ENCODE results near the gene MSH6. TPM values are rescaled to one million over a fixed set of nuclear protein-coding genes. Genes with fewer than 3 reads are reported as not detected.

Gene MSH6
- total RNA-seq, 4 donors from 2014 or later, result 9.4 to 26.6 (median 16.3) TPM

DNA sequence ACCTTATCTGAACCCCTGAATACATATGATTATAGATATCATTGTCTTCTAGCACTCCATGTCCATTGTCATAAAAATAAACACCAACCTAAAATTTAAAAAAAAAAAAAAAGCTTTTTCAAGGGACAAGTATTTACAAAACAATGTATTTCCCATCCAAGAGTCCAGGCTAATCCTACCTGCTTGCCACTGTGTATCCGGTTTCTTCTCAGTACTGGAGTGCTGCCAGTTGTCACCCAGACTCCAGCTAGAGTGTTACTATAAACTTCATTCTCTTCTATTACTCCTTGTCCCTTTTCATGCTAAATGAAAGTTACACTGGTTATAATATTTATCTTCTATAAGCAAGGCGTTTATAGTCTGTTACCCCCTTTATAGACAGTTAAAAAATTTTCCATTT lies 35.8 kb downstream of the MSH6 start:
- no peaks in the 10 kb centered on the region for H3K9me3 ChIP-seq
- DNase-seq (peak in 1 of 2 donors; percentile 18), ATAC-seq (peak in 1 of 2 donors; percentile 64)
- intact Hi-C loops (cut with DNase I; ENCODE audit: low total_unique reads) (no loop called here), in situ Hi-C loops (cut with MboI; ENCODE audit: low sequenced_read_pairs in 4 of 4) (no loop called here)
- peak overlapping the region in 2 of 4 donors; percentile 12 to 41 for H3K27ac ChIP-seq
- H3K36me3 ChIP-seq, result peaks cover 0 to 76% of the 10 kb centered on the region in 2 donors
- H3K4me1 ChIP-seq, result peaks cover 0 to 10% of the 10 kb centered on the region in 2 donors
- TF ChIP-seq POLR2A (IDR thresholded peaks at IDR 0.05) (no peak), CTCF (IDR thresholded peaks at IDR 0.05 in 4 of 5, conservative IDR thresholded peaks at IDR 0.05 in 1 of 5) (no peak)
- H3K4me3 ChIP-seq, result no peak overlapping the region
- no peaks in the 10 kb centered on the region for H3K27me3 ChIP-seq

DNA sequence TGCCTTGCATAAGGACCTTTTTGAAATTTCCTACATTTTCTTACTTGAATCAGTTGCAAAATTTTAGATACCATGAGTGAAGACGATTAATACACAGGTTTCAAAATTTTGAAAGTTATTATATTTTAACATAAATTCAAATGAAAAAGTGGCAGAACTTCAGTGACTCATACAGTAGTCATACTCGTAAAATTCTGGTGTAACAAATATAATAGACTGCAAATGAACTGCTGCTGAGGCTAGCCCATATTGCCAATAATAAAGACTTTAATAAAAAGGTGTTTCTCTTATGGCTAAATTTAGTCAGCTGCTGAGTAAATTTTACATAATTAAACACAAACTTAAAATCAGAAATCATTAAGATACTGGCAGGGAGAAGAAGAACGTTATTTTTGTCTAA lies 36.9 kb downstream of the MSH6 start:
- no peak for ATAC-seq
- TF ChIP-seq CTCF (IDR thresholded peaks at IDR 0.05 in 4 of 5, conservative IDR thresholded peaks at IDR 0.05 in 1 of 5) (no peak), POLR2A (IDR thresholded peaks at IDR 0.05) (no peak)
- Histone ChIP-seq H3K36me3 (peaks cover 0 to 69% of the 10 kb centered on the region in 2 donors), H3K4me3 (no peak overlapping the region), H3K9me3 (no peaks in the 10 kb centered on the region), H3K27ac (no peak overlapping the region), H3K4me1 (peaks cover 0 to 10% of the 10 kb centered on the region in 2 donors), H3K27me3 (no peaks in the 10 kb centered on the region)
- no peak for DNase-seq
- in situ Hi-C loops (cut with MboI; ENCODE audit: low sequenced_read_pairs in 4 of 4), result no loop called here
- intact Hi-C loops (cut with DNase I; ENCODE audit: low total_unique reads), result no loop called here

- DNase-seq, result no peak
- no peaks in the 10 kb centered on the region for H3K27me3 ChIP-seq
- H3K4me3 ChIP-seq, result no peak overlapping the region
- in situ Hi-C loops (cut with MboI; ENCODE audit: low sequenced_read_pairs in 4 of 4) (no loop called here), intact Hi-C loops (cut with DNase I; ENCODE audit: low total_unique reads) (no loop called here)
- H3K9me3 ChIP-seq, result no peaks in the 10 kb centered on the region
- peaks cover 0 to 50% of the 10 kb centered on the region in 2 donors for H3K36me3 ChIP-seq
- no peak for ATAC-seq
- TF ChIP-seq POLR2A (IDR thresholded peaks at IDR 0.05) (no peak), CTCF (IDR thresholded peaks at IDR 0.05 in 4 of 5, conservative IDR thresholded peaks at IDR 0.05 in 1 of 5) (no peak)
- peaks cover 0 to 10% of the 10 kb centered on the region in 2 donors for H3K4me1 ChIP-seq
- H3K27ac ChIP-seq, result no peak overlapping the region
Measured at GRCh38 chr2:47822518-47822917, 39.6 kb downstream of the MSH6 start.

DNA sequence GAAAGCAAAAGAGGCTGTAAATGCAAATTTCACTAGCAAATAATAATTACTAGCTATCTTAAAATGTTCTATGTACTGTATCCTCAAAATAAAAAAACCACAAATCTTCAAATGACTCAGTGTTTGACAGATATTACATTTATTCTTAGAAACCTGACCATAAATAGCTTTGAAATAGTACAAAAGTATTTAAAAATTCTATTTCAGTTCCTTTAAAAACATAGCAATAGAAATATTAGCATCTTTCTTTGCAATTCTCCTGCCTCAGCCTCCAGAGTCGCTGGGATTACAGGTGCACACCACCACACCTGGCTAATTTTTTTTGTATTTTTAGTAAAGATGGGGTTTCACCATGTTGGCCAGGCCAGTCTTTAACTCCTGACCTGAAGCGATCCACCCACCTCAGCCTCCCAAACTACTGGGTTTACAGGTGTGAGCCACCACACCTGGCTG lies 50.6 kb downstream of the MSH6 start:
- ATAC-seq, result no peak
- Histone ChIP-seq H3K27me3 (no peaks in the 10 kb centered on the region), H3K27ac (no peak overlapping the region), H3K4me1 (no peaks in the 10 kb centered on the region), H3K9me3 (no peaks in the 10 kb centered on the region), H3K4me3 (no peak overlapping the region), H3K36me3 (peaks cover 4 to 84% of the 10 kb centered on the region in 2 donors)
- in situ Hi-C loops (cut with MboI; ENCODE audit: low sequenced_read_pairs in 4 of 4), result no loop called here
- intact Hi-C loops (cut with DNase I; ENCODE audit: low total_unique reads), result no loop called here
- DNase-seq, result no peak
- TF ChIP-seq CTCF (IDR thresholded peaks at IDR 0.05 in 4 of 5, conservative IDR thresholded peaks at IDR 0.05 in 1 of 5), result no peak
- no peak for TF ChIP-seq POLR2A (IDR thresholded peaks at IDR 0.05)

GRCh38 chr2:47838249-47838648 lies 55.3 kb downstream of the MSH6 start:
- in situ Hi-C loops (cut with MboI; ENCODE audit: low sequenced_read_pairs in 4 of 4), result no loop called here
- intact Hi-C loops (cut with DNase I; ENCODE audit: low total_unique reads), result no loop called here

More at GRCh38 chr2:47838249-47838648, 55.3 kb downstream of the MSH6 start:
- H3K27ac ChIP-seq, result no peak overlapping the region
- DNase-seq (no peak), ATAC-seq (no peak)
- H3K4me3 ChIP-seq, result no peak overlapping the region
- no peaks in the 10 kb centered on the region for H3K4me1 ChIP-seq
- H3K9me3 ChIP-seq, result no peaks in the 10 kb centered on the region
- TF ChIP-seq CTCF (IDR thresholded peaks at IDR 0.05 in 4 of 5, conservative IDR thresholded peaks at IDR 0.05 in 1 of 5) (no peak), POLR2A (IDR thresholded peaks at IDR 0.05) (no peak)
- peaks cover 0 to 59% of the 10 kb centered on the region in 2 donors for H3K36me3 ChIP-seq
- no peaks in the 10 kb centered on the region for H3K27me3 ChIP-seq

All from gastrocnemius medialis (tissue), 4 donors.